GM18907 (cell line): ENCODE results near the gene RPS6KA1.
"Not testable (repeated sequence)": the region's sequence is repeated elsewhere in the genome, so short reads cannot be mapped to it uniquely, and the experiment has no call there.

Experiments
- ATAC-seq: cut with Tn5 transposase; IDR thresholded peaks from one replicate; pipeline ENCODE4 v1.9.1; 2021; ENCODE audit warnings: mild to moderate bottlenecking, moderate library complexity; ENCODE audit not compliant: unreplicated experiment

The RPS6KA1 gene

DNA sequence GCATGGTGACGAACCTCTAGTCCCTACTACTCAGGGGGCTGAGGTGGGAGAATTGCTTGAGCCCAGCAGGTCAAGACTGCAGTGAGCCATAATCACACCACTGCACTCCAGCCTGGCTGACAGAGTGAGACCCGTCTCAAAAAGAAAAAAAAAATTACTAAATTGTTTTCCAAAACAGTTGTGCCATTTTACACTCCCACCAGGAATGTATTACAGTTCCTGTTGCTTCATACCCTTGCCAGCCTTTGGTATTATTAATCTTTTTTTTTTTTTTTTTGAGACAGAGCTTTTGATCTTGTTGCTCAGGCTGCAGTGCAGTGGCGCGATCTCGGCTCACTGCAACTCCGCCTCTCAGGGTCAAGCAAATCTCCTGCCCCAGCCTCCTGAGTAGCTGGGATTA lies 55.9 kb downstream of the RPS6KA1 start:
- ATAC-seq = no peak

DNA sequence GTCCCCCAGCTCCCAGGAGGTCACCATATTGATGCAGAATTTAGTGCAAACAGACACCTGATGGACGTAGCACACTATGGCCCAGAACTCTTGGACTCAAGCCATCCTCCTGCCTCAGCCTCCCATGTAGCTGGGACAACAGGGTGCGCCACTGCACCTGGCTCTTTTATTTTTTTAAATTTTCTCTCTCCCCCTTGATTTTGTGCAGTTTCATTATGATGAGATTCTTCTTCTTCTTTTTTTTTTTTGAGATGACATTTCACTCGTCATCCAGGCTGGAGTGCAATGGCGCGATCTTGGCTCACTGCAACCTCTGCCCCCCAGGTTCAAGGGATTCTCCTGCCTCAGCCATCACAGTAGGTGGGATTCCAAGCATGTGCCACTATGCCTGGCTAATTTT lies 63.8 kb downstream of the RPS6KA1 start:
- no peak for ATAC-seq

DNA sequence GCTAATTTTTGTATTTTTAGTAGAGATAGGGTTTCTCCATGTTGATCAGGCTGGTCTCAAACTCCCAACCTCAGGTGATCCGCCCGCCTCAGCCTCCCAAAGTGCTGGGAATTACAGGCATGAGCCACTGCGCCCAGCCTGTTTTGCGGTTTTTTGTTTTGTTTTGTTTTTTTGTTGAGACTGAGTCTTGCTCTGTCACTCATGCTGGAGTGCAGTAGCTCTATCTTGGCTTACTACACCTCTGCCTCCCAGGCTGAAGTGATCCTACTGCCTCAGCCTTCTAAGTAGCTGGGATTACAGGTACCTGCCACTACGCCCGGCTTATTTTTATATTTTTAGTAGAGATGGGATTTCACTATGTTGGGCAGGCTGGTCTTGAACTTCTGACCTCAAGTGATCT lies 65.0 kb downstream of the RPS6KA1 start:
- ATAC-seq = not testable (repeated sequence)

GRCh38 chr1:26597629-26598039 lies 68.1 kb downstream of the RPS6KA1 start:
- no peak for ATAC-seq

GRCh38 chr1:26598890-26599289 lies 69.3 kb downstream of the RPS6KA1 start:
- ATAC-seq = no peak

GRCh38 chr1:26602378-26602959 lies 72.9 kb downstream of the RPS6KA1 start:
- ATAC-seq = no peak

DNA sequence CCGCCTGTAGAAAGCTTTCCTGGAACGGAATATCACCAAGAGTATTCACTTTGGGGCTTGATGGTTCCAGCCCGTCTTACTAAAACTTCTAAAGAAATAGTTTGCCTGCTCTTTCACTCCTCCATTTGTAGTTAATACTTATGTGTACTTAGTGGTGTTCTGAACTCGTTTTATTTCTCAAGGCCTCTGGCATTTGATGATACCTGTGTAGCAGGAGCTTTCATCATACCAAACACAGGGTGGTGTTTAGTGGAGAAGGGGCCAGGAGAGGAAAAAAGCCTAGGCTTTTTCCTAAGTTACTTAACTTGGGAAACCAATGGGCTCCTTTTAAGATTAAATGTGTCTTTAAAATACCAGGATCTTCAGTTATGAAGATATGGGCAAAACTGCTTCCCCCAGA lies 74.3 kb downstream of the RPS6KA1 start:
- ATAC-seq = no peak

- no peak for ATAC-seq
Measured at GRCh38 chr1:26607186-26607585, 77.6 kb downstream of the RPS6KA1 start.

GRCh38 chr1:26608895-26609294 lies 79.3 kb downstream of the RPS6KA1 start:
- no peak for ATAC-seq

- ATAC-seq = no peak
Measured at GRCh38 chr1:26610781-26611180, 81.2 kb downstream of the RPS6KA1 start.

DNA sequence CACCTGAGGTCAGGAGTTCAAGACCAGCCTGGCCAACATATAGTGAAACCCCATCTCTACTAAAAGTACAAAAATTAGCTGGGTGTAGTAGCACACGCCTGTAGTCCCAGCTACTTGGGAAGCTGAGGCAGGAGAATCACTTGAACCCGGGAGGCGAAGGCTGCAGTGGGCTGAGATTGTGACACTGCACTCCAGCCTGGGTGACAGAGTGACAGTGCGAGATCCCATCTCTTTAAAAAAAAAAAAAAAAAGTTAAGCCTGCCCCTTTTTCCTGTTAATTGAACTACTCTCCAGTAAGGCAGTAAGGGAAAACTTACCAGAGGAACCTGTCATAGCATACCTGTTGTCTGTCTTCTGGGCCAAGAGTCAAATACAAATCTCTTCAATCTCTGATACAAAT lies 83.1 kb downstream of the RPS6KA1 start:
- ATAC-seq = not testable (repeated sequence)

GRCh38 chr1:26614655-26615411 lies 85.3 kb downstream of the RPS6KA1 start:
- no peak for ATAC-seq

DNA sequence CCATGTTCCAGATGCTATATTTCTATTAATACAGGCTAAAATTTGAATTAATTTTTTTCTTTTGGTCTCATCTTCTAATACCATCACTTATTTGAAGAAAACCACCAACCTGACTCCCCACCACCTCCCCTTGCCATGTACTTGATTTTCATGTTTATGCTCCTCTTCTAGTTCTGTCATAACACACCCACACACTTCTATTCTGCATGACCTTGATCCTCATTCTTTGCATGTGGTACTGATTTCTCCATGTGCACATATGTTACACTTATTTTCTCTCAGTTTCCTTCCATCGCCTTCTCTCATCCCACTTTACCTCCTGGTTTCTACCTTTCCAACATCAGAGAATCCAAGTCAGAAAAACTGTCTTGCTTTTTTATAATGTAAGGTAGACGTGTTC lies 87.3 kb downstream of the RPS6KA1 start:
- no peak for ATAC-seq

- no peak for ATAC-seq
Measured at GRCh38 chr1:26618561-26618960, 89.0 kb downstream of the RPS6KA1 start.
